Activated T-helper 1 cell treated with anti-CD3 and anti-CD28 coated beads, Interleukin-2, amount 50 U/mL, for 16 hours (primary cell): ENCODE measurements around the gene PSME3.
"Not testable (repeated sequence)": the region's sequence is repeated elsewhere in the genome, so short reads cannot be mapped to it uniquely, and the experiment has no call there.

ENCODE experiments used
- DNase-seq, 2 donors: peaks; one replicate each; pipeline ENCODE4 v3.0.0-alpha.2; 2020; ENCODE audit warnings: low read depth in 1 of 2, low spot score in 1 of 2

The PSME3 gene

DNA sequence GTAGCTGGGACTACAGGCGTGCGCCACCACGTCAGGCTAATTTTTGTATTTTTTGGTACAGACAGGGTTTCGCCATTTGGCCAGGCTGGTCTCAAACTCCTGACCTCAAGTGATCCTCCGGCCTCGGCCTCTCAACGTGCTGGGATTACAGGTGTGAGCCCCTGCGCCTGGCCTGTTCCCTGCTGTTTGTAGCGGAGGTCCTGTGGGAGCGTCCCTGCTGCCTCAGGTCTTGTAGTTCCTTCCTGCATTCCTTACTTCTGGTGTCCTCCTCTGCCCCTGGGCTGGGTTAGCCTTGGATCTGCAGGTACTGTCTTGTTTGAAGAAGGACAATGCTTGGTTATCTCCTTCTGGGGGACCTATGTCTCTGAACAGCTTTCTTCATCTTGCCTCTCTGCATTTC is 43.8 kb downstream of the PSME3 start:
- DNase-seq: no peak

DNA sequence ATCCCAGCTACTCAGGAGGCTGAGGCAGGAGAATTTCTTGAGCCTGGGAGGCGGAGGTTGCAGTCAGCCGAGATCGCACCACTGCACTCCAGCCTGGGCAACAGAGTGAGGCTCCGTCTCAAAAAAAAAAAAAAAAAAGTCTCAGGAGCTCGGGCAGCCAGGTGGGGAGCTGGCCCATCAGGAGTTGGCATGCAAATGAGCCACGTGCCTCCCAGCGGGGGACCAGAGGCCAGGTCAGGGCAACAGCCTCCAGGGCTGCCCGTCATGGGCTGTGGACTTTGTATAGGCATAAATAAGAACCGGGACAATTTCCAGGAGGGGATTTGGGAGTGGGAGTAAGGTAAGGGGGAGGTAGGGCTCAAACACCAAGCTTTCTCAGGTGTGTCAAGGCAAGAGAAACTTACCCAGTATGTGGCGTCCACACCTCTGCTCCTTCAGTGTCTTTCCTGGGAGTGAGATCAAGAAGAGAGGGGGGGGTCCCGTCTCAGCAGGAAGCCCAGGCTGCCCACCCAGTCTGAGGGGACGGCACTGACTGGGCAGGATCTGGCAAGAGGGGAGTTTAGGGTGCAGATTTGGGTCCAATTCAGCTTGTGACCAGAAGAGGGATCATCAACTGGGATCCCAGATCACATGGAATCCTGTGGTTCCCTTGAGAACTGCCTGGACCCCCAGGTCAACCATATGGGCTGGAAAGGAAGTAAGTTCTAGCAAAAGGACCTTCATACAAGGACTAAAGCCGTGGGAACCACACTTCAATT is 45.1 kb downstream of the PSME3 start:
- DNase-seq: no peak

DNA sequence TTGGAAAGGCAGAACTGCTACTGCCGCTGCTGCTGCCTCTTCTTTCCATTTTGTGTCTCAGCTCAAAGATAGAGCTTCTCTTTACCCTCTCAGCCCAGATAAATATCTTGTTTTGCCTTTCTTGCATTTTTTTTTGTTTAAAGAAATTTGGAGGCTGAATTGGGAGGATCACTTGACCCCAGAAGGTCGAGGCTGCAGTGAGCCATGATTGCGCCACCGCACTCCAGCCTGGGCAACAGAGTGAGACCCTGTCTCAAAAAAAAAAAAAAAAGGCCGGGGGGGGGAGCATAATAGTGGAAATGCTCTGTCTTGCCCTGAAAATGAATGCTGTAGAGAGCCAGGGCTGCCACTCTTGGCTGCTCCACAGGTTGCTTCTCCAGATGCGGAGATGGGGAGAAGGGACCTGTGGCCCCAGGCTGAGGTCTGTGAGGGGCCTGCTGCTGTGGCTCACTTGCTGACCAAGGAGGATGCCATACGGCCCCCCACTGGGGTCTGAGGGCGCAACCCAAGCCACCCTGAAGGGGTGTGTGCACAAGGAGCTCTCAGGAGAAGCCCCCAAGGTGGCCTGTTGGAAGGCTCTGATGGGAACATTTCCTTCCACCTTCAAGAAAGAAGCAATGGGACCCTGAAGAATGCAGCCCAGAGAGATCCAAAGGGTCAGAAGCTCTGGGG is 45.9 kb downstream of the PSME3 start:
- no peak for DNase-seq

DNA sequence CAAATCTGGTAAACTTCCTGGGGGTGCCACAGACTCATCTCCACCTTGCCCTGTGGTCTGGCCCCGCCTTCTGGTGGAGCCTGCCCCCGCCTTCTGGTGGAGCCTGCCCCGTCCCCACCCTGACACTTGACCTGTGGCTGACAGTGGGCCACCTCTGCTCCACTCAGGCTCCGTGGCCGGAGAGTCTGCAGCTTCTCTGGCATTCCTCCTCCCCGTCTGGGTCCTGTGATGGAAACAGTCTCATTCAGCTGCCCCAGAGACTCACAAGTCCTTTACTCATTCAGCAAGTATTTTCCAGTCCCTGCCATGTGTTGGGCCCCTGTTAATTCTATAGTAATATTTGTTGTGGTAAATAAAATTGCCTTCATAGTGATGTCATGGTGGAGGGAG is 46.4 kb downstream of the PSME3 start:
- no peak for DNase-seq

DNA sequence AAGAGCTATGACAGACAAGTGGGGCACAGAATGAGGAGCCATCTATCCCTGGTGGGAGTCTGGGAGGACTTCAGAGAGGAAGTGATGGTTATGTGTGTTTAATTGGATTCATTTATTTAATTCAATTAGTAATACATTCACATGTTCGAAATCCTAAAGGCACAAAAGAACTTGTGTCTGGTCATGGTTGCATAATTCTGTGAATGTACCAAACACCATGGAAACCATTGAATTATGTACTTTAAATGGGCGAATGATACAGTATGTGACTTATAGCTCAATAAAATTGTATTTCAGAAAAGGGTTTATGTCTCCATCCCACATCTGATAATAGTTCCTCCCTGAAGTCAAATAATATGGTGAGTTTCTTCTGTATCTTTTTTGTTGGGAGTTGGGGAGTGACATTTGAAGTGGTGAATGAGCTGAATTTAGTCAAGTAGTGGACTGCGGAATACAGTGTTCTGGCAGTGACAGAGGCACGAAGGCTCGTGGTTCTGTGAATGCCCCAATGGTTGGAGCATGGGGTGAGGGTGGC is 47.6 kb downstream of the PSME3 start:
- DNase-seq: no peak

DNA sequence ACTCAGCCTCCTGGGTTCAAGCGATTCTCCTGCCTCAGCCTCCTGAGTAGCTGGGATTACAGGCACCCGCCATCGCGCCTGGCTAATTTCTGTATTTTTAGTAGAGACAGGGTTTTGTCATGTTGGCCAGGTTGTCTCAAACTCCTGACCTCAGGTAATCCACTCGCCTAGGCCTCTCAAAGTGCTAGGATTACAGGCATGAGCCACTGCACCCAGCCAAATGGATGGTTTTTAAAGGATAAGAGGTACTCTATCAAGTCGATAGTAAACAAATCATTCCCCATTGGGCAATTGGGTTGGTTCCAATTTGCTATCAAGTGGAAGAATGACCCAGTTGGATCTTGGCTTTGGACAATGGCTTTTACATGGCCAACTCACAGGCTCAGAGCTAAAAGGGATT is 48.5 kb downstream of the PSME3 start:
- DNase-seq: not testable (repeated sequence)

DNA sequence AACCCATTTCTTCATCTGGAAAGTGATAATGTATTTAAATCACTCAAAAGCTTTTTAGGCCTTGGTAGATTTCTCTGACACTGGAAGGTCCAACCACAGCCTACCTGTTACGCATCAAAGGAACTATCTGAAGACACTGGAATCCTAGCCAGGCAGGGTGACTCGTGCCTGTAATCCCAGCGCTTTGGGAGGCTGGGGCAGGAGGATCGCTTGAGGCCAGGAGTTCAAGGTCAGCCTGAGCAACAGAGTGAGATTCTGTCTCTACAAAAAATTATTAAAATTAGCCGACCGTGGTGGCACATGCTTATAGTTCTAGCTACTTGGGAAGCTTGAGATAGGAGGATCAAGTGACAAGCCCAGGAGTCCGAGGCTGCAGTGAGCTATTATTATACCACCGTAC is 49.0 kb downstream of the PSME3 start:
- DNase-seq: no peak

DNA sequence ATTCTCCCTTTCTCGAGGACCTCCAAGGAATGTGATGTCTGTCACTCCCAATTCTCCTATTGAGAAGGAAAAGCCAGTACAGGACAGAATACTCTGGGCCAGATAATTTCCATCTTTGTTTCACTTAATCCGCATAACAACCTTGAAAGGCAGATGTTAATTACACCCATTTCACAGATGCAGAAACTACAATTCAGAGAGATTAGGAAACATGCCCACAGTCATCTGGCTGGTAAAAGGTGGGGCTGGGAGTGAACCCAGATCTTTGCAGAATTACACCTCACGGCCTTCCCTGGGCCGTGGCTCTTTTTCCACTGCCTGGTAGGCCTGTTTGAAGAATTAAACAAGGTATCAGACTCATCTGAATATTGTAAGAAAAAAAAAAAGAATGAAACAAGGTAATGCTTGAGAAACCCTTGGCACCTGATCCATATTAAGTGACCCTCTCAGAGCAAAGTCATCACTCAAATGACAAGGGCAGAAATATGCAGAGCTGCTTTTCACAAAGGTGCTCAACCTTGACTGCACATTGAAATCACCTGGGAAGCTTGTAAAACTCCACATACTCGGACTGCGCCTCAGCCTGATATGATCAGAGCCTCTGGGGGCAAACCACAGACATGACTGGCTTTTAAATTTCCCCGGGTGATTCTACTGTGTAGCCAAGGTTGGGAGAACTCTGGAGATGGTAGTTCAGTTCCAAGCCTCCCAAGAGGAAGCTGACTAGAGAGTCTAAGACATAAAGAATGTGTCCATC is 50.8 kb downstream of the PSME3 start:
- DNase-seq: no peak

DNA sequence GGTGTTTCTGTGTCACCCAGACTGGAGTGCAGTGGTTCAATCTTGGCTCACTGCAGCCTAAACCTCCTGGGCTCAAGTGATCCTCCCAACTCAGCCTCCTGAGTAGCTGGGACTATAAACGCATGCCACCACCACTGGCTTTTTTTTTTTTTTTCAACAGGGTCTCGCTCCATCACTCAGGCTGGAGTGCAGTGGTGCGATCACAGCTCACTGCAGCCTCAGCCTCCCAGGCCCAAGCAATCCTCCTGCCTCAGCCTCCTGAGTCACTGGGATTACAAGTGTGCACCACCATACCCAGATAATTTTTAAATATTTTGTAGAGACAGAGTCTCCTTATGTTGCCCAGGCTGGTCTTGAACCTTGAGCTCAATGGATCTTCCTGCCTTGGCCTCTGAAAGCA is 52.6 kb downstream of the PSME3 start:
- not testable (repeated sequence) for DNase-seq

DNA sequence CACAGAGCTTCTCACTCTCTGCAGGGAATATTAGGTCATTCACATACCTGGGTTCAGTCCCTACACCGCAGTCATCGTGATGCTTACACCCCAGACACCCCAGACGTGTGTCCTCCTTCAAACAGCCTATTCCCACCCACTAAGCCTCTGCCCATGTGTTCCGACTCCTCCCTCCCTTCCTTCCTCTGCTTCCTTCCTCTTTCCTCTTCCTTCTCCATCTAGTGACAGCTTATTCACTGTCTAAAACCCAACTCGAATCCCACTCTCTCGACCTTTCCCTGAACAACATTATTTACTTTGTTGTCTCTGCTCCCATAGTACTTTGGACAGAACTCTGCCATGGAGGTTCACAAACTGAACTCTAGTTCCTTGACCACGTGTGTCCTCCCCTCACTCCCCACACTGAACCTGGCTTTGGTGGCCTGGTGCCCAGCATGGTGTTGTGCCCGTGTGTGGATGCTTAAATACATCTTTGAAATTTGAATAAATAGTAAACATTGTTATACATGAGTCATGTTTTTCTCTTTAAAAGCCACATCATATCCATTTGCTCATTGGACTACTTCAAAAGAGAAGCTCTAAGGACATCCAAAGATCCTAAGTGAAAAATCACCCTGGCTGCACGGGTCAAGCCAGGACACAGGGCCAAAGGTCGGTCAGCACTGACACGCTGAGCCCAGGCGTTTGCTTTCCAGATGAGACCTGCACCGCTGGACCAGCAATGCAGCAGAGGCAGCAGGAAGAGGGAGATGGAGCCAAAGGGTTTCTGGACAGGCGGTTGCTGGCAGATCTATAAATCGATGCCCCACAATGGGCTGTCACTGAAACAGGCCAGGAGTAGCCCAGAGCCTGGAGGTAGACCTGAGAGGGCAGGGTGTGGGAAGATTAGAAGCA is 53.3 kb downstream of the PSME3 start:
- no peak for DNase-seq

DNA sequence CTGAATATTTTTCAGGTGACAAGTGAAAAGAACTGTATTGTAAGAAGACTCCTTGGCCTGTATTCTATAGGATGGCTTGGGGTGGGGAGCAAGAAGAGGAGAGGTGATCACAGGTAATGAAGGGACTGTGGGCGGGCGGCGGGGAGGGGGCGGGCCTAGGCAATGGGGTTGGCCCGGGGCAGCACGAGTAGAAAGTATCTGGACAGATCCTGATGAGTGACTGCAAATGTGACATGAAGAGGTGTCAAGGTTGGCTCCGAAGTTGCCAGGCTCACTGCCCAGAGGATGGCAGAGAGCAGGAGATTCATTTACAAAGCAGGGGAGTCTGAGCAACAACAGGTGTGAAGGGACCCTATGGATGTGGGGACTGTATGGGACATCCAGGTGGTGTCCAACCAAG is 56.6 kb downstream of the PSME3 start:
- no peak for DNase-seq

DNA sequence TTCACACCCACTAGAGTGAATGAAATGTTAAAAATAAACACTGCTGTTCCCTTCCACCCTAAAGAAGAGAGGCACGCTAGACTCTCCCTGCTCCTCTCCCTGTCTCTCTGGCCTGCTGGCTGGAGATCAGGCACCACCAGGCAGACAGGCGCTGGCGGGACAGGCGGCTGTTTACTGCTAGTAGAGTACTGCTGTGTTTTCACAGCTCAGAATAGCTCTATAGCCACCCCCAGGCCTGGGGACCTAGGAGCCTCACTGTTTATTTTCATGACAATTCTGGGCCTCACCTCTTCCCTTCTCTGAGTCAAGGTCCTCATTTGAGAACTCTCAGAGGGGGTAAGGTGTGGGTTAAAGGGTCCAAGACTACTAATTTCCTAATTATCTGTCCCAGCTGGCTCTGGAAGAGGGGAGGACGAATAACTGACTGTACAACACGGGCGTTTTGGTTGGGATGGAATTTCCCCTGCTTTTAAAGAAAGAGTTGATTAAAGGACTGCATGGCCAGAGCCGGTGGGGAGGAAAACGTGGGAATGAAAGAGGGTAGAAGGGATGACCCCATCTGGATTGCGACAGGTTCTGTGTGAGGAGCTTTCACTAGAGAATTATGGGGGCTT is 58.4 kb downstream of the PSME3 start:
- no peak for DNase-seq

DNA sequence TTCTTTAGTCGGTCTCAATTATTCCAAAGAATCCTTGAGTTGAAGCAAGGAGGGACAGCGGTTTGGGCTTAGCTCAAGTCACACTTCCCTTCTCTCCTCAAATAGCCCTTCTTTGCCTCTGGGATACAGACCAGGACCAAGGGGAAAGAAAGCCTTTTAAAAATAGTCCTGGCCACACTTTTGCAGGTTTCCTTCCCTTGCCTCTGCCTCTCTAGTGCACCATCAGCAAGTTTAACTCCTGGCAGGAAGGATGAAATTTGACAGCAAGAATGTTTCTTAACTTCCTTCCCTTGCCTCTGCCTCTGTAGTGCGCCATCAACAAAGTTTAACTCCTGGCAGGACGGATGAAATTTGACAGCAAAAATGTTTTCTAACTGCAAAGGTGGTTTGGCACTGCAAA is 60.2 kb downstream of the PSME3 start:
- DNase-seq: no peak
